Osteocyte (in vitro differentiated cells): ENCODE data around the gene IFNA7. TPM values are rescaled to one million over a fixed set of nuclear protein-coding genes. Genes with fewer than 3 reads are reported as not detected.
"Not testable (repeated sequence)": the region's sequence is repeated elsewhere in the genome, so short reads cannot be mapped to it uniquely, and the experiment has no call there.

Experiments
- DNase-seq: peaks from one replicate; pipeline ENCODE4 v3.0.0; 2021; ENCODE audit warnings: mixed read lengths; ENCODE audit not compliant: unreplicated experiment; ENCODE audit errors: extremely low spot score
- H3K27ac Mint-ChIP-seq: one replicate; pipeline ENCODE4 v1.8.0; 2021; ENCODE audit warnings: mild to moderate bottlenecking, mixed read lengths; ENCODE audit not compliant: unreplicated experiment
- H3K27me3 Mint-ChIP-seq: one replicate; pipeline ENCODE4 v1.8.0; 2021; ENCODE audit warnings: mixed read lengths; ENCODE audit not compliant: unreplicated experiment
- H3K36me3 Mint-ChIP-seq: one replicate; pipeline ENCODE4 v1.8.0; 2021; ENCODE audit warnings: mixed read lengths; ENCODE audit not compliant: unreplicated experiment
- H3K4me1 Mint-ChIP-seq: one replicate; pipeline ENCODE4 v1.8.0; 2021; ENCODE audit warnings: mixed read lengths; ENCODE audit not compliant: unreplicated experiment
- H3K4me3 Mint-ChIP-seq: one replicate; pipeline ENCODE4 v1.8.0; 2021; ENCODE audit warnings: mild to moderate bottlenecking, moderate library complexity, mixed read lengths; ENCODE audit not compliant: unreplicated experiment
- H3K9me3 Mint-ChIP-seq: one replicate; pipeline ENCODE4 v1.8.0; 2021; ENCODE audit warnings: mixed read lengths; ENCODE audit not compliant: unreplicated experiment
- CTCF ChIP-seq: fragments of 200-600 bp; sonication (generic); IDR thresholded peaks from 2 replicates; pipeline ENCODE4 v1.5.0; 2021; ENCODE audit warnings: antibody characterized with exemption, mild to moderate bottlenecking, moderate library complexity
- total RNA-seq: library from RNA; stranded (reverse); gene quantifications from 2 replicates; pipeline ENCODE4 v1.2.1, GENCODE V29; 2021

Gene IFNA7
- total RNA-seq, 1 donor from 2014 or later, result not detected

DNA sequence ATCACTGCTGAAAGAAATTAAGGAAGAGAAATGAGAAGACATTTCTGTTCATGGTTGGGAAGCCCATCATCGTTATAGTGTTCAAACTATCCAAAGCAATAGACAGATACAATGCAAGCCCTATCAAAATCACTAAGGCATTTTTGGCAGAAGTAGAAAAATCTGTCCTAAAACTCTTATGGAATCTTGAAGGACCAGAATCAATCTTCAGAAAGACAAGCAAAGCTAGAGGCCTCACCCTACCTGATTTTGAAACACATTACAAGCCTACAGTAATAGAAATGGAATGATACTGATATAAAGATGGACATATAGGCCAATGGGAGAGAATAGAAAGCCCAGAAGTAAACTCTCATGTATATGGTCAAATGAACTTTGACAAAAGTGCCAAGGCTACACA lies 30.7 kb downstream of the IFNA7 start:
- Mint-ChIP-seq H3K36me3 (no peaks in the 10 kb centered on the region), H3K4me1 (no peaks in the 10 kb centered on the region), H3K4me3 (no peak overlapping the region), H3K27me3 (peaks cover 71% of the 10 kb centered on the region), H3K27ac (no peak overlapping the region), H3K9me3 (no peaks in the 10 kb centered on the region)
- no peak for TF ChIP-seq CTCF
- no peak for DNase-seq

DNA sequence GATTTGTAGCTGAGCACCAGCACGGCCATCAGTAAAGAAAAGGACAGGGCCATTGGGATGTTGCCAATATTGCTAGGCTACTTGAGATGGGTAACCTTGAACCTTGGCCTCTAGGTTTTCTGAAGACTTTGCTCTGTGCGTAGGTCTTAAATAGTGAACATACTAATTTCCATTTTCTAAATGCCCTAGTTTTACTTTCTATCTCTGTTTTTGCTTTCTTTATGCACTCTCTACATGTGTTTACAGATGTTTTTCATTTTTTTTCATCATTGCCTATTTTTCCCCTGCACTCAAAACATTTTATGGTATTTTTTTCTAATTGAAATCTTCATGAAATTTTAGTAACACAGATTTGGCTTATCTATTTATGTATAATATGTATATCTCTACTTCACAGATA lies 35.4 kb downstream of the IFNA7 start, which contains the start of gene IFNA21:
Gene IFNA21 (minus strand): TSS at position 101 of the 400 bp plus-strand sequence. CDS start 48 bp downstream, at position 53.
- not testable (repeated sequence) for H3K36me3 Mint-ChIP-seq, H3K4me3 Mint-ChIP-seq, H3K9me3 Mint-ChIP-seq, H3K4me1 Mint-ChIP-seq, DNase-seq, H3K27ac Mint-ChIP-seq
- peaks cover 66% of the 10 kb centered on the region for H3K27me3 Mint-ChIP-seq

DNA sequence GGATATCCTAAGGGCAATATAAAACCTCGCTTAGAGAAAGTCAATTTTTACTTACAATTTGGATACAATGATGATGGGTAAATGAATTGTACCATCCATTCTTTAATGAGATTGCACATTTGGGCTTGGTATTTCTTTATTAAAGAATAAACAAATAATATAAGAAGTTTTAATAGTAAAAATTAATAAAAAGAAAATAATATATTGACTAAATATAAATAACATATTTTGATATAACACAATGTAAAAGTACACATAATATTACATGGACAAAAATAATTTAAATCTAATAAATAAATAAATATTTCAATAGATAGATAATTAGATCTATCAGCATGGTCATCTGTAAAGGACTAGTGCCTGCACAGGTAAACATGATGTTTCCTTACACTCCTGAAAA lies 36.5 kb downstream of the IFNA7 start:
- TF ChIP-seq CTCF, result no peak
- Mint-ChIP-seq H3K4me1 (no peaks in the 10 kb centered on the region), H3K4me3 (no peak overlapping the region), H3K9me3 (peaks cover 10% of the 10 kb centered on the region), H3K36me3 (no peaks in the 10 kb centered on the region), H3K27ac (no peak overlapping the region), H3K27me3 (peaks cover 64% of the 10 kb centered on the region)
- no peak for DNase-seq

- no peaks in the 10 kb centered on the region for H3K4me1 Mint-ChIP-seq
- no peak for DNase-seq
- H3K36me3 Mint-ChIP-seq, result no peaks in the 10 kb centered on the region
- peaks cover 10% of the 10 kb centered on the region for H3K9me3 Mint-ChIP-seq
- no peak overlapping the region for H3K27ac Mint-ChIP-seq
- no peak overlapping the region for H3K4me3 Mint-ChIP-seq
- peaks cover 45% of the 10 kb centered on the region for H3K27me3 Mint-ChIP-seq
- no peak for TF ChIP-seq CTCF
Measured at GRCh38 chr9:21160178-21160577, 41.8 kb downstream of the IFNA7 start.

- no peak for DNase-seq
- no peak overlapping the region for H3K4me3 Mint-ChIP-seq
- no peaks in the 10 kb centered on the region for H3K36me3 Mint-ChIP-seq
- no peak for TF ChIP-seq CTCF
- H3K27ac Mint-ChIP-seq, result no peak overlapping the region
- peaks cover 7% of the 10 kb centered on the region for H3K4me1 Mint-ChIP-seq
- H3K27me3 Mint-ChIP-seq, result peaks cover 20% of the 10 kb centered on the region
- H3K9me3 Mint-ChIP-seq, result no peaks in the 10 kb centered on the region
Measured at GRCh38 chr9:21155501-21155900, 46.5 kb downstream of the IFNA7 start.
